K562 (cell line): ENCODE results near the gene EIF4E3. TPM values are rescaled to one million over a fixed set of nuclear protein-coding genes. Genes with fewer than 3 reads are reported as not detected.

Experiments used
- ATAC-seq: fragments of 200-7000 bp; cut with Tn5 transposase; 3 replicates; pipeline ENCODE4 v1.9.1; 2020; ENCODE audit warnings: moderate library complexity
- BruUV-seq: library from RNA; stranded (reverse); fragments of 400-500 nt; replicated peaks from 2 replicates; lab custom pipeline; 2021; lab: Mats Ljungman, UMichigan
- CTCF ChIA-PET: fragments of 300-600 bp; formaldehyde crosslinking; extraction: SDS; loops from one replicate; lab custom pipeline; 2021; ENCODE audit warnings: low intra/inter-chr PET ratio; lab: Yijun Ruan, JAX
- POLR2A ChIA-PET: fragments of 300-600, 350-650 bp; sonication (Branson Sonifier 250); formaldehyde crosslinking; extraction: SDS; loops from one replicate; lab custom pipeline; 2021; ENCODE audit warnings: antibody characterized with exemption, inconsistent platforms; lab: Yijun Ruan, JAX
- DNase-seq, 4 experiments: peaks; one replicate each; pipeline versions ENCODE4 v3.0.0 to v3.0.0-alpha.2; 2011 to 2018; ENCODE audit warnings: low spot score in 3 of 4, mixed read lengths in 3 of 4; ENCODE audit errors: extremely low read depth in 1 of 4
- FAIRE-seq: peaks from 2 replicates; lab custom pipeline; 2011; peaks lifted over from hg19 to GRCh38; lab: Jason Lieb, UNC
- H2AFZ ChIP-seq: 2 replicates; pipeline ENCODE4 v1.6.0; 2011; ENCODE audit warnings: low read depth, low read length, control low read depth, inconsistent platforms
- H3K27ac ChIP-seq: fragments of 200-600 bp; 3 replicates; pipeline ENCODE4 v1.8.0; 2011; ENCODE audit warnings: low read depth, mild to moderate bottlenecking, control low read depth, inconsistent platforms, low read length, moderate library complexity, mixed read lengths; ENCODE audit errors: extremely low read depth
- H3K27me3 ChIP-seq, 2 experiments: fragments of 300-600 bp in 1 of 2; 2 replicates in 1 of 2; 3 replicates in 1 of 2; pipeline versions ENCODE4 v1.6.0 to v1.8.0; 2011; ENCODE audit warnings: inconsistent platforms in 2 of 2, low read length in 2 of 2, mild to moderate bottlenecking in 1 of 2, mixed read lengths in 1 of 2, moderate library complexity in 1 of 2; ENCODE audit not compliant: control insufficient read depth in 2 of 2, insufficient read depth in 2 of 2
- H3K36me3 ChIP-seq: fragments of 300-600 bp; 3 replicates; pipeline ENCODE4 v1.8.0; 2011; ENCODE audit warnings: mild to moderate bottlenecking, low read length, inconsistent platforms; ENCODE audit not compliant: control insufficient read depth, insufficient read depth
- H3K4me1 ChIP-seq, 2 experiments: fragments of 200-600 bp in 1 of 2; replicated peaks in 1 of 2; 2 replicates in 1 of 2; 3 replicates in 1 of 2; pipeline versions ENCODE4 v1.5.1 to v1.8.0; 2011; ENCODE audit warnings: inconsistent platforms in 2 of 2, low read length in 2 of 2, mild to moderate bottlenecking in 1 of 2, mixed read lengths in 1 of 2, moderate library complexity in 1 of 2; ENCODE audit not compliant: control insufficient read depth in 2 of 2, insufficient read depth in 2 of 2
- H3K4me2 ChIP-seq: 2 replicates; pipeline ENCODE4 v1.6.1; 2011; ENCODE audit warnings: low read length, control low read depth, inconsistent platforms, mixed read lengths; ENCODE audit not compliant: insufficient read depth
- H3K4me3 ChIP-seq: fragments of 200-600 bp; sonication (generic), shearing (Covaris generic); 2 replicates; pipeline ENCODE4 v1.5.1; 2016; ENCODE audit warnings: control low read depth, inconsistent platforms
- H3K79me2 ChIP-seq: fragments of 200-600 bp; 3 replicates; pipeline ENCODE4 v1.8.0; 2011; ENCODE audit warnings: low read length, inconsistent platforms; ENCODE audit not compliant: control insufficient read depth, insufficient read depth
- H3K9ac ChIP-seq, 2 experiments: 2 replicates each; pipeline versions ENCODE4 v1.6.0 to v1.6.1; 2011; ENCODE audit warnings: low read depth in 2 of 2, low read length in 2 of 2, control low read depth in 1 of 2, inconsistent platforms in 1 of 2, mild to moderate bottlenecking in 1 of 2, mixed read lengths in 1 of 2; ENCODE audit not compliant: insufficient read depth in 1 of 2
- H3K9me1 ChIP-seq: one replicate; pipeline ENCODE4 v1.6.0; 2011; ENCODE audit warnings: inconsistent platforms, mild to moderate bottlenecking, low read length, moderate library complexity; ENCODE audit not compliant: control insufficient read depth, insufficient read depth
- H3K9me3 ChIP-seq: replicated peaks from 2 replicates; pipeline ENCODE4 v1.5.1; 2011; ENCODE audit warnings: low read depth, low read length, inconsistent platforms; ENCODE audit not compliant: control insufficient read depth, insufficient read depth
- H4K20me1 ChIP-seq: replicated peaks from 2 replicates; pipeline ENCODE4 v1.6.1; 2011; ENCODE audit warnings: low read length, inconsistent platforms, mixed read lengths; ENCODE audit not compliant: control insufficient read depth, insufficient read depth
- ILK ChIP-seq: fragments of 450-650 bp; IDR thresholded peaks from 2 replicates; pipeline ENCODE4 v1.6.1; 2016; ENCODE audit warnings: missing genetic modification characterization, low read depth, mild to moderate bottlenecking, missing compliant biosample characterization, moderate library complexity, borderline replicate concordance
- PCBP1 ChIP-seq: fragments of 200-400 bp; formaldehyde crosslinking; IDR thresholded peaks from 2 replicates; pipeline ENCODE4 v1.6.1; 2018; ENCODE audit warnings: mild to moderate bottlenecking, low read depth, low read length; ENCODE audit not compliant: poor library complexity, severe bottlenecking
- SRF ChIP-seq, 2 experiments: fragments of 250-450, 450-650 bp in 1 of 2; sonication (Bioruptor Pico) in 1 of 2; sonication (generic) in 1 of 2; formaldehyde crosslinking; IDR thresholded peaks; 2 replicates each; pipeline versions ENCODE4 v1.5.0 to v1.5.1; 2020 to 2022; ENCODE audit warnings: mild to moderate bottlenecking in 1 of 2, missing genetic modification reagents in 1 of 2
- TAL1 ChIP-seq: fragments of 450-650 bp; IDR thresholded peaks from 2 replicates; pipeline ENCODE4 v1.6.1; 2016; ENCODE audit warnings: mild to moderate bottlenecking
- ZBTB8A ChIP-seq: fragments of 450-650 bp; IDR thresholded peaks from 2 replicates; pipeline ENCODE4 v1.6.1; 2018; ENCODE audit warnings: mild to moderate bottlenecking, moderate library complexity; ENCODE audit not compliant: partially characterized antibody
- ZNF445 ChIP-seq: fragments of 250-450 bp; sonication (Bioruptor Pico); IDR thresholded peaks from 2 replicates; pipeline ENCODE4 v1.4.0; 2020; ENCODE audit warnings: low read depth, mild to moderate bottlenecking, moderate library complexity
- ZNF551 ChIP-seq: fragments of 250-450 bp; sonication (Bioruptor Pico); IDR thresholded peaks from 2 replicates; pipeline ENCODE4 v1.5.0; 2021; ENCODE audit warnings: mild to moderate bottlenecking, moderate library complexity
- ZNF561 ChIP-seq: fragments of 450-650 bp; formaldehyde crosslinking; conservative IDR thresholded peaks from 2 replicates; pipeline ENCODE4 v1.4.0; 2020; ENCODE audit warnings: mild to moderate bottlenecking, moderate library complexity
- whole genome bisulfite sequencing: fragments of 100-300 bp; shearing (Covaris generic); methylation state at CpG from one replicate; pipeline ENCODE4 v1.1.6; 2016; ENCODE audit warnings: low coverage, mixed read lengths; ENCODE audit not compliant: insufficient coverage; ENCODE audit errors: missing lambda C conversion rate; 5-methylcytosine and 5-hydroxymethylcytosine counted together
- in situ Hi-C: fragments of 300-500 bp; cut with MboI; formaldehyde crosslinking; loops from 4 replicates; pipeline ENCODE4 v1.15.0; 2018; ENCODE audit warnings: inconsistent platforms, mixed read lengths
- intact Hi-C: fragments of 100-400 bp; cut with micrococcal nuclease; formaldehyde crosslinking; loops from 2 replicates; pipeline ENCODE4 v1.14.2; 2022
- polyA plus RNA-seq, 8 experiments: library from polyadenylated mRNA; depleted of rRNA in 4 of 8; stranded (reverse) in 5 of 8; unstranded in 3 of 8; fragments of >200 nt; fragmentation: Nextera tagmentation in 2 of 8; fragmentation: Illumina TruSeq in 1 of 8; extraction: Ambion mirVana in 2 of 8; extraction: Trizol in 1 of 8; gene quantifications; 2 replicates each; pipeline versions ENCODE4 v1.2.1 to v1.2.3, GENCODE V29; 2011 to 2014; ENCODE audit warnings: inconsistent platforms in 1 of 8, missing spikeins in 1 of 8
- total RNA-seq, 7 experiments: library from RNA; depleted of rRNA in 6 of 7; stranded (reverse); fragments of >200 nt in 6 of 7; fragmentation: Illumina TruSeq in 2 of 7; extraction: Trizol in 2 of 7; gene quantifications; 2 replicates each; pipeline versions ENCODE4 v1.2.1 to v1.2.3, GENCODE V29; 2011 to 2021; ENCODE audit warnings: low replicate concordance in 1 of 7
- TF ChIP-seq, protein P1 (sequence below): fragments of 450-650 bp; conservative IDR thresholded peaks from 2 replicates; pipeline ENCODE4 v1.6.1; 2016; ENCODE audit warnings: missing genetic modification characterization, low read depth, mild to moderate bottlenecking, control low read depth, missing compliant biosample characterization
- TF ChIP-seq, protein P2 (sequence below): fragments of 450-650 bp; formaldehyde crosslinking; IDR thresholded peaks from 2 replicates; pipeline ENCODE4 v1.4.0; 2020; ENCODE audit warnings: mild to moderate bottlenecking, moderate library complexity

Gene EIF4E3
- total and polyA plus RNA-seq, 9 of the 15 experiments (the other 6 are each of a cell fraction or from before 2014, with no cell fraction given), result 0.18 to 2.5 (median 1.1) TPM

DNA sequence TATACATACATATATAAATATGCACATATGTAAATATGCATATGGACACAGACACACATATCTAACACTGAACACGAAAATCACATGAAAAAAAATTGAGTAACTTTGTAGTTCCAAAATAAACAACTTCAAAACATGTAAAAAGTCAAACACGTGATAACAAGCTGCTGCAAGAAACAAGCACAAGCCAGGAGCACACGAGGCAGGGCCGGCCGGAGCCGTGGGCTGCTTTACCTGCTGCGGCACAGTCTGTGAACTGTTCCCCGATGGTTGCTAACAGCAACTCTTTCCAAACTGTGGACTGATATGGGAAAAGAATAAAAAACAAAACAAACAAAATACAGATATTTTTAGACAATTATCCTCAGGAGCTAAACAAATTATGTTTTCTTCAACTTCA, 31.6 kb downstream of the EIF4E3 start (continued):
- TF ChIP-seq, protein P1, sequence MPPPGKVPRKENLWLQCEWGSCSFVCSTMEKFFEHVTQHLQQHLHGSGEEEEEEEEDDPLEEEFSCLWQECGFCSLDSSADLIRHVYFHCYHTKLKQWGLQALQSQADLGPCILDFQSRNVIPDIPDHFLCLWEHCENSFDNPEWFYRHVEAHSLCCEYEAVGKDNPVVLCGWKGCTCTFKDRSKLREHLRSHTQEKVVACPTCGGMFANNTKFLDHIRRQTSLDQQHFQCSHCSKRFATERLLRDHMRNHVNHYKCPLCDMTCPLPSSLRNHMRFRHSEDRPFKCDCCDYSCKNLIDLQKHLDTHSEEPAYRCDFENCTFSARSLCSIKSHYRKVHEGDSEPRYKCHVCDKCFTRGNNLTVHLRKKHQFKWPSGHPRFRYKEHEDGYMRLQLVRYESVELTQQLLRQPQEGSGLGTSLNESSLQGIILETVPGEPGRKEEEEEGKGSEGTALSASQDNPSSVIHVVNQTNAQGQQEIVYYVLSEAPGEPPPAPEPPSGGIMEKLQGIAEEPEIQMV (tag), result no peak
- TF ChIP-seq SRF (CRISPR knock-in tag; IDR thresholded peaks at IDR 0.05), result no peak
- no peak for TF ChIP-seq ZNF561 (CRISPR knock-in tag)
- no peak for TF ChIP-seq TAL1
- TF ChIP-seq ZNF445 (CRISPR knock-in tag), result no peak
- no peak for TF ChIP-seq PCBP1
- TF ChIP-seq, all 486 proteins: peak for 0

DNA sequence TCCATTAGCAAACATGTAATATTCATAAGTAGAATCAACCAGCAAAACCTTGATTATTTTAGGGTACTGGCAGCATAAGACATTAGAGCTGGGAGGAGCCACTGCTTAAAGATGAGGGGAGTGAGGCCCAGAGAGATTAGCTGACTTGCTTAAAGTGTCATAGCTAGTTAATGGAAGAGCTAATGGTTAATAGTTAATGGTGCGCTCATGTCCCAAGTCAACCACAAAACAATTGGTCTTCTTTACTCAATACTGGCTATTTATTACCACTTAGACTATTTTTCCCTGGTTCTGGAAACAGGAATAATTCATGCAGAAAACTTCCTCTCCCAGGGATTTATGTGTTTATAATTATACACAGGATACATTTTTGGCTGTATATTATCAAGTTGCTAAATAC, 33.1 kb downstream of the EIF4E3 start:
- H3K27ac ChIP-seq, result no peak overlapping the region
- TF ChIP-seq, protein P2, sequence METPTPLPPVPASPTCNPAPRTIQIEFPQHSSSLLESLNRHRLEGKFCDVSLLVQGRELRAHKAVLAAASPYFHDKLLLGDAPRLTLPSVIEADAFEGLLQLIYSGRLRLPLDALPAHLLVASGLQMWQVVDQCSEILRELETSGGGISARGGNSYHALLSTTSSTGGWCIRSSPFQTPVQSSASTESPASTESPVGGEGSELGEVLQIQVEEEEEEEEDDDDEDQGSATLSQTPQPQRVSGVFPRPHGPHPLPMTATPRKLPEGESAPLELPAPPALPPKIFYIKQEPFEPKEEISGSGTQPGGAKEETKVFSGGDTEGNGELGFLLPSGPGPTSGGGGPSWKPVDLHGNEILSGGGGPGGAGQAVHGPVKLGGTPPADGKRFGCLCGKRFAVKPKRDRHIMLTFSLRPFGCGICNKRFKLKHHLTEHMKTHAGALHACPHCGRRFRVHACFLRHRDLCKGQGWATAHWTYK (CRISPR knock-in tag), result no peak
- TF ChIP-seq ZNF551 (CRISPR knock-in tag) (no peak), ZBTB8A (no peak), ILK (no peak)
- H4K20me1 ChIP-seq, result no peaks in the 10 kb centered on the region
- no peak overlapping the region for H3K4me3 ChIP-seq
- no peak overlapping the region for H2AFZ ChIP-seq
- no peak for FAIRE-seq
- ChIA-PET CTCF (interaction anchor here (0.6 kb wide), 1 partner anchor 13 kb away, joined by 5 read pairs; no protein-coding TSS in a partner anchor), POLR2A (interaction anchor here (0.5 to 1.3 kb wide), 2 partner anchors 9 to 1389 kb away, joined by 4 read pairs; no protein-coding TSS in a partner anchor)
- H3K9me1 ChIP-seq, result no peaks in the 10 kb centered on the region
- WGBS, result 67% methylated on average over 1 of the region's 1 CpG
- no TSS peak for BruUV-seq
- no peak overlapping the region for H3K4me2 ChIP-seq
- no peak for ATAC-seq
- intact Hi-C loops, result no loop called here
- no peak for DNase-seq
- H3K9ac ChIP-seq, result no peak overlapping the region
- no peaks in the 10 kb centered on the region for H3K4me1 ChIP-seq
- no peaks in the 10 kb centered on the region for H3K79me2 ChIP-seq
- in situ Hi-C loops, result no loop called here
- H3K36me3 ChIP-seq, result no peaks in the 10 kb centered on the region
- H3K9me3 ChIP-seq, result no peaks in the 10 kb centered on the region
- peaks cover 0 to 7% of the 10 kb centered on the region in 2 experiments; a peak in 1 of 5 replicates for H3K27me3 ChIP-seq
